Hepatocyte (in vitro differentiated cells): ENCODE measurements around the gene LRIT1. TPM values are rescaled to one million over a fixed set of nuclear protein-coding genes. Genes with fewer than 3 reads are reported as not detected.

Experiments
- DNase-seq: peaks from one replicate; pipeline ENCODE4 v3.0.0-alpha.2; 2016; ENCODE audit warnings: low spot score
- H2AFZ ChIP-seq: fragments of 200-600 bp; sonication (generic); 2 replicates; pipeline ENCODE4 v1.6.0; 2016; ENCODE audit warnings: antibody characterized with exemption, mild to moderate bottlenecking
- H3K27ac ChIP-seq: fragments of 200-600 bp; sonication (generic); 2 replicates; pipeline ENCODE4 v1.5.1; 2016; ENCODE audit warnings: mild to moderate bottlenecking
- H3K27me3 ChIP-seq: fragments of 200-600 bp; sonication (generic); 2 replicates; pipeline ENCODE4 v1.6.1; 2016
- H3K36me3 ChIP-seq: fragments of 200-600 bp; sonication (generic); replicated peaks from 2 replicates; pipeline ENCODE4 v1.5.1; 2016; ENCODE audit warnings: low read depth; ENCODE audit not compliant: insufficient read depth
- H3K4me1 ChIP-seq: fragments of 200-600 bp; sonication (generic); 2 replicates; pipeline ENCODE4 v1.5.1; 2016; ENCODE audit warnings: mild to moderate bottlenecking, moderate library complexity; ENCODE audit not compliant: insufficient read depth
- H3K4me2 ChIP-seq: fragments of 200-600 bp; sonication (generic); 2 replicates; pipeline ENCODE4 v1.6.0; 2016
- H3K4me3 ChIP-seq: fragments of 200-600 bp; sonication (generic); 2 replicates; pipeline ENCODE4 v1.5.1; 2016; ENCODE audit warnings: mild to moderate bottlenecking
- H3K79me2 ChIP-seq: fragments of 200-600 bp; sonication (generic); 2 replicates; pipeline ENCODE4 v1.6.0; 2017; ENCODE audit warnings: mild to moderate bottlenecking
- H3K9me2 ChIP-seq: fragments of 200-600 bp; sonication (generic); replicated peaks from 2 replicates; pipeline ENCODE4 v1.6.0; 2017; ENCODE audit warnings: mild to moderate bottlenecking; ENCODE audit not compliant: insufficient read depth
- H3K9me3 ChIP-seq: fragments of 200-600 bp; sonication (generic); 2 replicates; pipeline ENCODE4 v1.5.1; 2016; ENCODE audit warnings: low read depth, mild to moderate bottlenecking
- H4K20me1 ChIP-seq: fragments of 200-600 bp; sonication (generic); 2 replicates; pipeline ENCODE4 v1.6.0; 2016; ENCODE audit warnings: mild to moderate bottlenecking; ENCODE audit not compliant: insufficient read depth, poor library complexity, severe bottlenecking
- CTCF ChIP-seq: fragments of 200-600 bp; sonication (generic); IDR thresholded peaks from 2 replicates; pipeline ENCODE4 v1.5.1; 2016; ENCODE audit warnings: antibody characterized with exemption, mild to moderate bottlenecking; ENCODE audit not compliant: poor library complexity
- EZH2 ChIP-seq: fragments of 200-600 bp; sonication (generic); IDR thresholded peaks from 2 replicates; pipeline ENCODE4 v1.6.1; 2016; ENCODE audit warnings: antibody characterized with exemption, mild to moderate bottlenecking, borderline replicate concordance
- EZH2phosphoT487 ChIP-seq: fragments of 200-600 bp; sonication (generic); IDR thresholded peaks from one replicate; pipeline ENCODE4 v1.6.1; 2018; ENCODE audit warnings: antibody characterized with exemption, mild to moderate bottlenecking, low read depth, moderate library complexity; ENCODE audit not compliant: unreplicated experiment, severe bottlenecking
- WGBS: methylation state at CpG from one replicate; pipeline ENCODE4 v1.1.6; 2016; ENCODE audit warnings: low lambda C conversion rate; ENCODE audit errors: missing lambda C conversion rate; 5-methylcytosine and 5-hydroxymethylcytosine counted together
- polyA plus RNA-seq: library from polyadenylated mRNA; unstranded; fragments of >200 nt; fragmentation: Nextera tagmentation; extraction: Ambion mirVana; gene quantifications from 2 replicates; pipeline ENCODE4 v1.2.1, GENCODE V29; 2016
- total RNA-seq: library from RNA; depleted of rRNA; stranded (reverse); fragments of >200 nt; gene quantifications from 2 replicates; pipeline ENCODE4 v1.2.3, GENCODE V29; 2014

The LRIT1 gene
- total and polyA plus RNA-seq, 2 experiments from 2014 or later, result not detected

- peaks cover 66% of the 10 kb centered on the region for H3K27me3 ChIP-seq
- no peaks in the 10 kb centered on the region for H3K79me2 ChIP-seq
- H3K27ac ChIP-seq, result no peak overlapping the region
- TF ChIP-seq CTCF (no peak), EZH2phosphoT487 (no peak), EZH2 (no peak)
- DNase-seq, result no peak
- H3K4me3 ChIP-seq, result no peak overlapping the region
- H4K20me1 ChIP-seq, result no peaks in the 10 kb centered on the region
- no peak overlapping the region for H2AFZ ChIP-seq
- no peaks in the 10 kb centered on the region for H3K4me1 ChIP-seq
- no peak overlapping the region for H3K4me2 ChIP-seq
- no peaks in the 10 kb centered on the region for H3K36me3 ChIP-seq
- WGBS, result 94% methylated on average over 2 of the region's 2 CpGs
- no peaks in the 10 kb centered on the region for H3K9me2 ChIP-seq
- H3K9me3 ChIP-seq, result no peaks in the 10 kb centered on the region
These were observed 48.0 kb downstream of the LRIT1 start for GRCh38 chr10:84193327-84193726.

GRCh38 chr10:84191106-84191505 is 50.2 kb downstream of the LRIT1 start:
- no peak for TF ChIP-seq EZH2phosphoT487
- no peak for TF ChIP-seq CTCF
- no peak for TF ChIP-seq EZH2
- Histone ChIP-seq H3K9me3 (no peaks in the 10 kb centered on the region), H4K20me1 (no peaks in the 10 kb centered on the region), H3K27ac (no peak overlapping the region), H3K4me1 (no peaks in the 10 kb centered on the region), H3K36me3 (no peaks in the 10 kb centered on the region), H3K4me3 (no peak overlapping the region), H3K27me3 (peaks cover 45% of the 10 kb centered on the region), H2AFZ (no peak overlapping the region), H3K4me2 (no peak overlapping the region), H3K9me2 (no peaks in the 10 kb centered on the region), H3K79me2 (no peaks in the 10 kb centered on the region)
- 86% methylated on average over 5 of the region's 5 CpGs for WGBS
- no peak for DNase-seq

GRCh38 chr10:84190621-84191020 is 50.7 kb downstream of the LRIT1 start:
- Histone ChIP-seq H3K4me3 (no peak overlapping the region), H3K4me2 (no peak overlapping the region), H4K20me1 (no peaks in the 10 kb centered on the region), H3K9me2 (no peaks in the 10 kb centered on the region), H2AFZ (no peak overlapping the region), H3K9me3 (no peaks in the 10 kb centered on the region), H3K36me3 (no peaks in the 10 kb centered on the region), H3K27me3 (peaks cover 40% of the 10 kb centered on the region), H3K4me1 (no peaks in the 10 kb centered on the region), H3K27ac (no peak overlapping the region), H3K79me2 (no peaks in the 10 kb centered on the region)
- WGBS, result 97% methylated on average over 3 of the region's 3 CpGs
- TF ChIP-seq EZH2 (no peak), CTCF (no peak), EZH2phosphoT487 (no peak)
- DNase-seq, result no peak

- H3K9me2 ChIP-seq, result no peaks in the 10 kb centered on the region
- H3K4me3 ChIP-seq, result no peak overlapping the region
- H3K27ac ChIP-seq, result no peak overlapping the region
- H3K4me1 ChIP-seq, result no peaks in the 10 kb centered on the region
- H3K9me3 ChIP-seq, result no peaks in the 10 kb centered on the region
- no peaks in the 10 kb centered on the region for H3K36me3 ChIP-seq
- TF ChIP-seq EZH2, result no peak
- no peak for TF ChIP-seq CTCF
- no peak for TF ChIP-seq EZH2phosphoT487
- H3K27me3 ChIP-seq, result peaks cover 22% of the 10 kb centered on the region
- no peaks in the 10 kb centered on the region for H3K79me2 ChIP-seq
- DNase-seq, result no peak
- WGBS, result 81% methylated on average over 3 of the region's 3 CpGs
- H4K20me1 ChIP-seq, result no peaks in the 10 kb centered on the region
- no peak overlapping the region for H2AFZ ChIP-seq
- H3K4me2 ChIP-seq, result no peak overlapping the region
These were observed 52.5 kb downstream of the LRIT1 start for GRCh38 chr10:84188815-84189214.
